GM21576 (cell line): ENCODE data around the gene SULF2.

Experiments used
- ATAC-seq: cut with Tn5 transposase; IDR thresholded peaks from one replicate; pipeline ENCODE4 v1.9.1; 2021; ENCODE audit warnings: mild to moderate bottlenecking, moderate library complexity; ENCODE audit not compliant: unreplicated experiment

SULF2 gene

GRCh38 chr20:47672886-47673670, 112.2 kb downstream of the SULF2 start:
- ATAC-seq, result no peak

- no peak for ATAC-seq
These were observed 113.1 kb downstream of the SULF2 start for GRCh38 chr20:47672166-47672565.

DNA sequence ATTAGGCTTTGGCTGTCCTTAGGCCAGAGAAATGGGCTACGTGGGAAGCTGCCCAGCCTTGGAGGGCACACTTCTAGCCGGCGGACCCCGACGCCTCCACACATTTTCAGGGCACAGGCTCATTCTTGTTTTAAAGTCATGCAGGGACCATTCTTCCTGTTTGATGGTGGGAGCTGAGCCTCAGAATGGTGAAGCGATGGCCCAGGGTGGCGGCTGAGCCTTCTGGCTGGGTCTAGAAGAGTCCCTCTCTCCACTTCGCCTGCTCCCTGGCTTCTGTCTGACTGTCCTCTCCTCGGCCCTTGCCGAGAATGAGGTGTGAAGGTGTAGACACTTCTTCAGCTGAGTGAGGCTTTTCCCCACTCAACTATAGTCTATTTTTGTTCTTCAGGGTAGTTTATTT, 114.4 kb downstream of the SULF2 start:
- no peak for ATAC-seq

DNA sequence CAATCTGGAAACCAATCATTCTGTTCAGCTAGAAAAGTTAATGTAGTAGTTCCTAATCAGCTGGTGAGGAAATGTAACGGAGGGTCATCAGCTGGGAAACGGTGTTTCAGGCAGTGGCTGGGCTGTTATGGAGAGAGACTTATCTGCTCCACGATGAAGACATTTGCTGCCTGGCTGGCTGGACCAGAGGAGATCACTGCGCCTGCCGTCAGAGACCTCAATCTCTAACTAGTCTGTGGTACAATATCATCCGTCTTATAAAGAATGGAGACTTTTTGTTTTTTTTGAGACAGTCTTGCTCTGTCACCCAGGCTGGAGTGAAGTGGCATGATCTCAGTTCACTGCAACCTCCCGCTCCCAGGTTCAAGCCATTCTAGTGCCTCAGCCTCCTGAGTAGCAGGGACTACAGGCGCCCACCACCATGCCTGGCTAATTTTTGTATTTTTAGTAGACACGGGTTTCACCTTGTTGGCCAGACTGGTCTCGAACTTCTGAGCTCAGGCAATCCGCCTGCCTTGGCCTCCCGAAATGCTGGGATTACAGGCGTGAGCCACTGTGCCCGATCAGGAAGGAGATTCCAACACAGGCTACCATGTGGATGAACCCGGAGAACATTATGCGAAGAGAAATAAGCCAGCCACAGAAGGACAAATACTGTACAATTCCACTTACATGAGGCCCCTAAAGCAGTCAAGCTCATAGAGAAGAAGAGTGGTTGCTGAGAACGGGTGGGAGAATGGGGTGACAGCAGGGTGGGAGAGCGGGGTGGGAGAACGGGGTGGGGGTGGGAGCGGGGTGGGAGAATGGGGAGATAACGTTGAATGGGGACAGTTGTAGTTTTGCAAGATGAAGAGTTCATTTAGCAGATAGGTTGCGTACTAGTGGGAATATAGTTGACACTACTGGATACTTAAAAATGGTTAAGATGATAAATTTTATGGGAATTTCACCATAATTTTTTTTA, 115.1 kb downstream of the SULF2 start:
- no peak for ATAC-seq

DNA sequence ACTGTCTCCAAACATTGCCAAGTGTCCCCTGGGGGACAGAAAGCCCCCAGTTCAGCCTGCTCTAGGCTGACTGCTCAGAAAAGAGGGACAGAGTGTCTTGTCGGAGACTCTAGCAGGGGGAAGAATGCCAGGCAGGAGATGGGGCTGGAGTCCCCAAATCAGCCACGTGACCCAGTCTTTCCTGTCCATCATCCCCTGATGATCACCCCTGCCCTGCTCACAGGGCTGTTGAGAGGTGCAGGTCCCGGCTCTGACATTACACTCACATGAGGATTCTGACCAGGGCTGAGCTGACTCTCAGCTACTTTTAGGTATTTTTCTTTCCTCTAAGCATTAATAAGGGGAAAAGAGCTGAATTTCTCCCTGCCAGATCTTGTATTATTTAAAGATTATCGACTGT, 115.8 kb downstream of the SULF2 start:
- ATAC-seq, result no peak

GRCh38 chr20:47669152-47669425, 116.2 kb downstream of the SULF2 start:
- ATAC-seq, result no peak

- ATAC-seq, result no peak
These were observed 116.7 kb downstream of the SULF2 start for GRCh38 chr20:47668313-47669151.

DNA sequence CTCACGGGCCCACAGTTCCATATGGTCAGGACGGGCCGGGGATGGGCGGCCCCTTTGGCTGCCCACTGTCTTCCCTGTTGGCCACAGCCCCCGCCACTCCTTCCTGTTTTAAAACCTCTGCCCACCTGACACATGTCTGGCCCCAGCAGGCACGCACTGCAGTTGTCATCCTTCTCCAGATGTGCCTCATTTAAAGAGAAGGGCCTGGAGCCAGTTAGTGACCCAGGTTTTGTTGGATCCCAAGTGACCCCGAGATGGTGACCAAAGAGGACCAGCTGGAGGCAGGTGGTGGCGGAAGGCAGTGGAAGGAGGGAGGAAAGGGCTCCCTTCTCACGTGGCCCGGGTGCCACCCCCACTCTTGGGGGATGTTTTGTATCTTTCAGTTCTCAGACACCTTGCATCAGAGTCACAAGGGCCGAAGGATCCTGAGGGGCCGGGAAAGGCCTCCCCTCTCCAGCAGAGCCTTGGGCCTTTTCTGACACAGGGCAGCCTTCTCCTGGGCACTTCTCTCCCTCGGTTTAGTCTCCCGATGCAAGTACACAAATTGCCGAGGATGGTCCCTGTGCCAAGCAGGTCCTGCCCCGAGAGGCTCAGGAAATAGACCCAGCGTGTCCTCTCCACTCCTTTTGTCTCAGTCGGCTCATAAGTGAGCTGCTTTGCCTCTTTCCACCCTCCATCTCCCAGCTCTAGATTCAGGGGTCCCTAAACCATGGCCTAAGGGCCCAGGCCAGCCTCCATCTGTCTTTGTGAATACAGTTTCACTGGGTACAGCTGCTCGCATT, 117.6 kb downstream of the SULF2 start:
- no peak for ATAC-seq

- ATAC-seq, result no peak
These were observed 118.2 kb downstream of the SULF2 start for GRCh38 chr20:47667086-47667485.

DNA sequence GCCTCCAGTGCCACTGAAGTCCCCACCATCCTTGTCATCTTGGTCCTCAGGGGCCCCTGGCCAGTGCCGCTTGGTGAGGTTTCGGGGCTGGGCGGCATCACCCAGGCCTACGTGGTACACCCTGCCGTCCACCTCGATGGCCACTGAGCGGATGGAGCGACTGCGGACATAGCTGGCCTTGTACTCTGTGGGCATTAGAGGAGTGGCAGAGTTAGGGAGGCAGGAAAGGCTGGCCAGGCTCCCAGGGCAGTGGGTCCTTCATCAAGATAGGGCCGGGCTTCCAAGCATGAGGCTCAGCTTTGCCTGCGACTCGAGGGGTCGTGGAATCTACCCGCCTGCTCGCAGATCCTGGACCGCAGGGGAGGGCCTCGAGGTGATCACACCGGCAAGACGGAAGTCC, 119.0 kb downstream of the SULF2 start:
- no peak for ATAC-seq

DNA sequence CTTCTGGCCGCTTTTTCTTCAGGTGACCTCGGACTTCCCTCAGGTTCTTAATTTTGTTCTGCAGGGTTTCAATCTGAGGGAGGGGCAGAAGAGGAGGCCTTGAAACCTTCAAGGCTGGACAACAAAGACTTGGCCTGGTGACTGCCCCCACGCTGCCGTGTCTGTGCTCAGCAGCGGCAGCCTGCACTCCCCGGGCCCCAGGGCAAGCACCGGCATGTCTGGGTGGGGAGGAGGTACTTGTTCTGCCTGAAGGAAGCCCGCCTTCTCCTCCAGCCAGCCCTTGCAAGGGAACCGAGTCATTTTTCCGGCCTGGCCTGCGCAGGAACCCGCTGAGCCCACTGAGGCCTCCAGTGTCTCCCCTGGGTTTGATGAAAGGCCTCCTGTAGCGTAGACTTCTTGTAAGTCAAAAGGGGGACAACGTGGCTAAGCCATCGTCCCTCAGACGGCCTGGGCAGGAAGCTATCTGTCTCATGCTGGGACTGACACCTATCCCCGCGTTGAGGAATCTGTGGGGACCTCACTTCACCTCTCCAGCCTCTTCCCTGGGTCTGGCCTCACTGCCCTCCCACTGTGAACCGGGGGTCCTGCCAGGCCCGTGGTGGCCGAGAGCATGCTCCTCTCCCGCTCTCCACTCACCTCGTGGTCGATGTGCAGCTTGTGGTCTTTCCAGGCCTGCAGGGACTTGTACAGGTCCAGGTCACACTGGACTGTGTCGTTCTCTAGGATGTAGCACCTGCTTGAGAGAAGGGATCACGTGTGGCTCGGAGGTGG, 119.9 kb downstream of the SULF2 start:
- no peak for ATAC-seq

DNA sequence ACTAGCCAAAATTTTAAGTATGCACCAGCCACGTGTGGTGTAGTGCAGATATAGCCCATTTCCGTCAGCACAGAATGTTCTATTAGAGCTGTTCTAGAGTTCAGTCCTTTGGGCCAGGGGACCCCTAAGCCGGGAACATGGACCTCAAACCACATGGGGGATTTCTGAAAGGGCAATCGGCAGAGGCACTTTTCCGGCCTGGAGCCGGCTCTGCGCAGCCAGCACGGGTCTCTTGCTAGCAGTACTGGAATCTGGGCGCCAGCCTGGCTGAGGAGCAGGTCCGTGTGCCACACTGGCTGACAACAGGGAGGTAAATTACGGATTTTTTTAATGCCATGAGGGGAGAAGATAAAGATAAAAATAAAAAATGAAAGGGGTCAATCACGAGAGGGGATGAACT, 120.5 kb downstream of the SULF2 start:
- ATAC-seq, result no peak

DNA sequence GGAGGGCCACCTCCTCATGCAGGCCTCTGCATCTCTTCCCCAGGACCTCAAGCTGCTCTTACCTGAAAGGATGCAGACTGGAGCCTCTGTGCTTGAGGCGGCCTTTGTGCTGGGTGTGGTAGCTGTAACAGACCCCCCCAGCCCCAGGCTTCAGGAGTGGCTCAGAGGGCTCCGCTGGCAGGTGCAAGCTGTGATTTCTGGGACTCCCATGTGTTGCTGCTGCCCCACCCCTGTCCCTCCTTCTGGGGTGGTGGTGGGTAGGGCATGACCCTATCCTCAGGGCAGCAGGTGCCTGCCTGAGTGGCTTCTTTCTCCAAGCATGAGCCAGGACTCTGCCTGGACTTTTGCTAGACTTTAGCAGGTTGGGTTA, 121.2 kb downstream of the SULF2 start:
- no peak for ATAC-seq

GRCh38 chr20:47663354-47664067, 121.8 kb downstream of the SULF2 start:
- no peak for ATAC-seq

DNA sequence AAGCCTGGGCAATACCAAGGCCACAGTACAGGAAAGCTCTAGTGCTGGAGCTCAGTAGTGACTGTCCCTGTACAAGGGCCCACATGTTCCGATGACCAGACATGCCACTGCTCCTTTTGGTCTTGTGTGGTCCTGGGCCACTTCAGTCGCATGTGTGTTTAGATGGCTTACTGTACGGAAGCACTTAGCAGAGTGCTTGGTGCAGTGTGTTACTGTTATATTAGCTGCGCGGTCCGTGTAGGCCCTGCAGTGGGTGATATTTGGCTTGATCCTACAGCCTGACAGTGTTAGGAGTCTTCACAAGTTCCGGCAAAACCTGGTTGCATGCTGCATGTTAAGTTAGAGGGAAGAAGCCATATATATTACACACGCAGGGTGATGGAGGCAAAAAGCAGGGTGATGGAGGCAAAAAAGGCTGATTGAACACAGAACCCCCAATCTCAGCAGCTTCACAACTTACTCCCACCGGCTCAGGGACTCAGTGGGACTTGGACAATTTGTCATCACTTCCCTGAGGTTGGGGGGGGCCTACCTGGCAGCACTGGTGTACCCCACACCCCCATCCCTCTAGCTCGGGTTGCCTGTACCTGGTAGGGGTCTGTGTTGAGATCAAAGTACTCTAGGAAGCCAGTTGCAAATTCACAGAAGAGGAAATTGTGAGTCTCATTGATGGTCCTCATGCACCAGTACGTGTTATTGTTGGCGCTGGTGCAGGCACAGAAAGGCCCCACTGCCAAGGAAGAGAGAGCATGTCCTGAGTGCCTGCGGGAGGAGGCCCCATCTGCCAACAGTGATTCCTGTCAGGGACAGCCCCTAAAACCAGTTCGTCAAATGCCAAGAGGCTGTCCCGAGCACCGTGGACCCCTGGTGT, 122.6 kb downstream of the SULF2 start:
- no peak for ATAC-seq

GRCh38 chr20:47661714-47662113, 123.6 kb downstream of the SULF2 start:
- no peak for ATAC-seq

GRCh38 chr20:47660983-47661700, 124.1 kb downstream of the SULF2 start:
- no peak for ATAC-seq

DNA sequence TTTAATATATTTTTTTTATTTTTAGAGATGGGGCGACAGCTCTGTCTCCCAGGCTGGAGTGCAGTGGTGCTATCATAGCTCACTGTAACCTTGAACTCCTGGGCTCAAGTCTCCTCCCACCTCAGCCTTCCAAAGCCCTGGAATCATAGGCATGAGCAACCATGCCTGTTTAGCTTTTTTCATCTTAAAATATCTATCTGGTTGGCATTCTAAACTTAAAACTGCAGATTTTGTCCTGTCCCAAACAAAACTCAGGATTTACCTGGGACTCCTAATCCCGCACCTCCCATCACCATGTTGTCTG, 124.7 kb downstream of the SULF2 start:
- ATAC-seq, result no peak
